ENCODE measurements around the gene ESYT2. TPM values are rescaled to one million over a fixed set of nuclear protein-coding genes. Genes with fewer than 3 reads are reported as not detected.

Gene ESYT2
- total and polyA plus RNA-seq, 9 of the 15 experiments (the other 6 are each of a cell fraction or from before 2014, with no cell fraction given) = 5.8 to 86.9 (median 64.7) TPM

GRCh38 chr7:158829021-158829341, 328 bp downstream of the ESYT2 start (continued):
- TF ChIP-seq HMGXB4 (CRISPR knock-in tag; IDR thresholded peaks at IDR 0.05) (peak; percentile 74; the same call in 1 of the 2 replicates), YY1 (IDR thresholded peaks at IDR 0.05; ENCODE audit: borderline replicate concordance in 1 of 3, control insufficient read depth in 1 of 3, extremely low read depth in 1 of 3, insufficient read depth in 3 of 3, insufficient read length in 1 of 3, insufficient replicate concordance in 2 of 3, low read depth in 1 of 3, low read length in 2 of 3) (no peak), MYC (IDR thresholded peaks at IDR 0.05; ENCODE audit: low read depth, low read length) (peak; percentile 6; the same call in 1 of the 2 replicates), MYC (CRISPR knock-in tag; IDR thresholded peaks at IDR 0.05; ENCODE audit: borderline replicate concordance, low read depth) (no peak), ETS1 (conservative IDR thresholded peaks at IDR 0.05; ENCODE audit: control insufficient read depth, low read depth, low read length) (peak; percentile 75), RBM15 (IDR thresholded peaks at IDR 0.05; ENCODE audit: insufficient read depth, low read length) (no peak), NR3C1 (CRISPR knock-in tag; IDR thresholded peaks at IDR 0.05) (peak; percentile 71; the same call in 1 of the 2 replicates), PHF20 (IDR thresholded peaks at IDR 0.05; ENCODE audit: partially characterized antibody) (peak; percentile 45), ZNF551 (CRISPR knock-in tag; IDR thresholded peaks at IDR 0.05) (no peak), ZNF239 (CRISPR knock-in tag; IDR thresholded peaks at IDR 0.05) (no peak), MEF2D (tag; conservative IDR thresholded peaks at IDR 0.05; ENCODE audit: low read depth) (no peak), GATAD2B (IDR thresholded peaks at IDR 0.05; ENCODE audit: borderline replicate concordance) (no peak), ZNF695 (CRISPR knock-in tag; IDR thresholded peaks at IDR 0.05) (no peak), NUFIP1 (IDR thresholded peaks at IDR 0.05; ENCODE audit: partially characterized antibody) (no peak), SIRT6 (IDR thresholded peaks at IDR 0.05; ENCODE audit: low read depth, low read length) (no peak), EP300 (IDR thresholded peaks at IDR 0.05; ENCODE audit: low read length) (no peak), ZNF143 (CRISPR knock-in tag; IDR thresholded peaks at IDR 0.05) (peak; percentile 40; the same call in 1 of the 2 replicates), TAL1 (IDR thresholded peaks at IDR 0.05) (no peak), ZNF740 (CRISPR knock-in tag; IDR thresholded peaks at IDR 0.05) (0 out of 2 replicates have a peak, but pooled peaks have one; percentile 32), ZNF740 (tag; IDR thresholded peaks at IDR 0.05) (no peak), NR2F6 (CRISPR knock-in tag; IDR thresholded peaks at IDR 0.05) (no peak), CTBP1 (IDR thresholded peaks at IDR 0.05; ENCODE audit: borderline replicate concordance) (peak; percentile 66; the same call in 1 of the 2 replicates), CHD2 (IDR thresholded peaks at IDR 0.05; ENCODE audit: low read depth, low read length) (no peak), SOX6 (IDR thresholded peaks at IDR 0.05) (no peak), SIN3B (IDR thresholded peaks at IDR 0.05; ENCODE audit: low read depth) (0 out of 2 replicates have a peak, but pooled peaks have one; percentile 76), ZNF263 (CRISPR knock-in tag; IDR thresholded peaks at IDR 0.05; ENCODE audit: borderline replicate concordance) (peak; percentile 17; the same call in 1 of the 2 replicates), U2AF1 (optimal IDR thresholded peaks at IDR 0.05; ENCODE audit: low read depth, low read length) (no peak), TAF9B (IDR thresholded peaks at IDR 0.05; ENCODE audit: partially characterized antibody) (no peak), FOXA1 (IDR thresholded peaks at IDR 0.05; ENCODE audit: borderline replicate concordance) (no peak)

All from K562 (cell line).